ENCODE results near the gene PCNX3. TPM values are rescaled to one million over a fixed set of nuclear protein-coding genes. Genes with fewer than 3 reads are reported as not detected.

The PCNX3 gene
- total and polyA plus RNA-seq, 12 donors: 9.0 to 45.0 (median 33.4) TPM

DNA sequence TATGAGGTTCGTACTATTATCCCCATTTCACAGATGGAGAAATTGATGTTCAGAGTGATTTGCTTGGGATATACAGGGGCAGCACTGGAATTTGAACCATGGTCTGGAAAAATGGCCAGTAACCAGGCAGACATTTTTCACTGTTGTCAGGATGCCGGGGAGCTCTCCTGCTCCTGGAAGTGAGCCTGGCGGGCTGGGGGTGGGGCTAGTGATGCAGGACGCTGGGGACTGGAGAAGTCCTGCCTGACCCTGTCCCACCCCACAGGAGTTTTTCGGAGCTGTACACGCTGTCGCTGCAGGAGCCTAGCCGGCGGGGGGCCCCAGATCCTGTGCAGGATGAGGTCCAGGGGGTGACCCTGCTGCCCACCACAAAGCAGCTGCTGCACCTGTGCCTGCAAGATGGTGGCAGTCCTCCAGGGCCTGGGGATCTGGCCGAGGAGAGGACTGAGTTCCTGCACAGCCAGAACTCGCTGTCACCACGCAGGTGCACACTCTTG, 33.5 kb downstream of the PCNX3 start:
- Histone ChIP-seq H3K4me1 (replicated peaks in 1 of 2) (peaks cover 13 to 36% of the 10 kb centered on the region in 2 donors), H3K36me3 (replicated peaks in 1 of 2) (peaks cover 0 to 30% of the 10 kb centered on the region in 2 donors), H3K4me3 (no peak overlapping the region), H3K9me3 (replicated peaks in 1 of 3) (no peaks in the 10 kb centered on the region), H3K27ac (peak overlapping the region in 1 of 5 donors; percentile 44), H3K27me3 (no peaks in the 10 kb centered on the region)
- TF ChIP-seq, protein P1, sequence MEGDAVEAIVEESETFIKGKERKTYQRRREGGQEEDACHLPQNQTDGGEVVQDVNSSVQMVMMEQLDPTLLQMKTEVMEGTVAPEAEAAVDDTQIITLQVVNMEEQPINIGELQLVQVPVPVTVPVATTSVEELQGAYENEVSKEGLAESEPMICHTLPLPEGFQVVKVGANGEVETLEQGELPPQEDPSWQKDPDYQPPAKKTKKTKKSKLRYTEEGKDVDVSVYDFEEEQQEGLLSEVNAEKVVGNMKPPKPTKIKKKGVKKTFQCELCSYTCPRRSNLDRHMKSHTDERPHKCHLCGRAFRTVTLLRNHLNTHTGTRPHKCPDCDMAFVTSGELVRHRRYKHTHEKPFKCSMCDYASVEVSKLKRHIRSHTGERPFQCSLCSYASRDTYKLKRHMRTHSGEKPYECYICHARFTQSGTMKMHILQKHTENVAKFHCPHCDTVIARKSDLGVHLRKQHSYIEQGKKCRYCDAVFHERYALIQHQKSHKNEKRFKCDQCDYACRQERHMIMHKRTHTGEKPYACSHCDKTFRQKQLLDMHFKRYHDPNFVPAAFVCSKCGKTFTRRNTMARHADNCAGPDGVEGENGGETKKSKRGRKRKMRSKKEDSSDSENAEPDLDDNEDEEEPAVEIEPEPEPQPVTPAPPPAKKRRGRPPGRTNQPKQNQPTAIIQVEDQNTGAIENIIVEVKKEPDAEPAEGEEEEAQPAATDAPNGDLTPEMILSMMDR (IDR thresholded peaks at IDR 0.05): no peak
- DNase-seq: peak in 4 of 7 donors; percentile 56 to 62 (median 58)
- intact Hi-C loops (cut with DNase I): no loop called here
- WGBS, 4 donors: 57 to 77% (median 65%) methylated on average over 2 to 12 of the region's 12 CpGs

DNA sequence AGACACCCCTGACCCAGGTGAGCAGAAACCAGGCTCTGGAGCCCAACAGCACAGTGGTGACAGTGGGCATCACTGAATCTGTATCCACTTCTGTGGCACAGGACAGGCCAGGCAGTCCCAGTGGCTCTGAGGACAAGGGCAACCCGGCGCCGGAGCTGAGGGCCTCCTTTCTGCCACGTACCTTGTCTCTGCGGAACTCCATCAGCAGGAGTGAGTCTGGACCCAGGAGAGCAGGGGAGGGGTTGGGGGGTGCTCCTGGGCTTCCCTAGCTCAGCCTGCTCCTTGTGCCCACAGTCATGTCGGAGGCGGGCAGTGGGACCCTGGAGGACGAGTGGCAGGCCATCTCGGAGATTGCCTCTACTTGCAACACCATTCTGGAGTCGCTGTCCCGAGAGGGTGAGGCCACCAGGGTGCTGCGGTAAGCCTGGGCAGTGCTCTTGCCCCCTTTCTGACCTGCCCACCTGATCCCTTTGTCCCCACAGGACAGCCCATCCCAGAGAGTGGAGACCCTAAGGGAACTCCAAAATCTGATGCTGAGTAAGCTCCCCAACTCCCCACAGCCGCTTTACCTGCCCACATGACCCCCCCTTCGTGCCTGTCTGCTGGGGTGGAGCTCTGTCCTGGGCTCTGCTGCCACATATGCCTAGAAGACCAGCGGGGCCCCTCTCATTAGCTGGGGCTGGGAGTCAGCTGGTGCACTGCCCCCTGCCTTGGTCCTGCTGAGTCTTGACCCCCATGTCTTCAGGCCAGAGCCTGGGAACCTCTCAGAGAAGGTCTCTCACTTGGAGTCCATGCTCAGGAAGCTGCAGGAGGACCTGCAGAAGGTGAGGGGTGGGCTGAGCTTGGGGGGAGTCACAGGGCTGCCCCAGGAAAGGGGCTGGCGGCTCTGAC, 34.3 kb downstream of the PCNX3 start:
- 86 to 100% (median 90%) methylated on average over 6 to 16 of the region's 16 CpGs for WGBS, 4 donors
- peak in 2 of 7 donors; percentile 19 to 36 for DNase-seq
- H3K27ac ChIP-seq: peak overlapping the region in 1 of 5 donors; percentile 96
- intact Hi-C loops (cut with DNase I): no loop called here
- no peak overlapping the region for H3K4me3 ChIP-seq
- H3K27me3 ChIP-seq: no peaks in the 10 kb centered on the region
- peaks cover 13 to 39% of the 10 kb centered on the region in 2 donors for H3K4me1 ChIP-seq (replicated peaks in 1 of 2)
- TF ChIP-seq, protein P1 (IDR thresholded peaks at IDR 0.05): no peak
- no peak for TF ChIP-seq POLR2A (IDR thresholded peaks at IDR 0.05)
- peaks cover 0 to 39% of the 10 kb centered on the region in 2 donors for H3K36me3 ChIP-seq (replicated peaks in 1 of 2)
- H3K9me3 ChIP-seq (replicated peaks in 1 of 3): no peaks in the 10 kb centered on the region

DNA sequence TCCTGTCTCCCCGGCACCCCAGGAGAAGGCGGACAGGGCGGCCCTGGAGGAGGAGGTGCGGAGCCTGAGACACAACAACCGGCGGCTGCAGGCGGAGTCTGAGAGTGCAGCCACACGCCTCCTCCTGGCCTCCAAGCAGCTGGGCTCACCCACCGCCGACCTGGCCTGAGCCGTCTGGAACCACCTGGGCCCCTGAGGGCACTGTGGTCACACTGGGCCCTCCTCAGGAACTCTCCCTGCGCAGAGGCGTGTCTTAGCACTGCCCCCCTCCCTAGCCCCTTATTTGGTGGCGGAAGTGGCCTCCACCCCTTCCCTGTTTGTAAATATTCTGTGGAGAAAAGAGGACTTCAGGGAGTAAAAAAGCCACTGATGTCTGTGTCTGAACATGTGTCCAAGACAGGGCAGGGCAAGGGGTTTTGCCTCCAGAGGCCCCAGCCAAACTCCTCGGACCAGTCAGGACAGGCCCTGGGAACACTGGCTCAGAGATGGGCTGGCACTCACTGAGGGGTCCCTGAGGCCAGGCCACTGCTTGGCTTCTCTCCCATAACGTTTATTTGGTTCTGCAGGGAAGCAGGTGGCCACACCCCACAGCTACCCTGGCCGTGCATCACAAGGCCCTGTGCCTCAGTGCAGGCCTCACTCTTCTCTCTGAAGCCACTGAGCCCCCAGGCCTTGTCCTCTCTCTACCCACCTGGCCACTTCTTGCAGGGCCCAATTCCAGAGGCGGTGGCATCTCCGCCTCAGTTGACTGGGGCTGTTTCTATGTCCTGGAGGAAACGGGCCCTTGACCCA, 35.2 kb downstream of the PCNX3 start:
- TF ChIP-seq POLR2A (IDR thresholded peaks at IDR 0.05): no peak
- TF ChIP-seq, protein P1 (IDR thresholded peaks at IDR 0.05): no peak
- DNase-seq: peak in 3 of 7 donors; percentile 13 to 26 (median 25)
- H3K36me3 ChIP-seq (replicated peaks in 1 of 2): peaks cover 0 to 47% of the 10 kb centered on the region in 2 donors
- H3K27ac ChIP-seq: peak overlapping the region in 3 of 5 donors; percentile 95 to 97 (median 96)
- H3K4me1 ChIP-seq (replicated peaks in 1 of 2): peaks cover 13 to 39% of the 10 kb centered on the region in 2 donors
- intact Hi-C loops (cut with DNase I): no loop called here
- H3K4me3 ChIP-seq: no peak overlapping the region
- no peaks in the 10 kb centered on the region for H3K9me3 ChIP-seq (replicated peaks in 1 of 3)
- H3K27me3 ChIP-seq: no peaks in the 10 kb centered on the region
- WGBS, 4 donors: 73 to 82% (median 80%) methylated on average over 13 to 20 of the region's 20 CpGs

DNA sequence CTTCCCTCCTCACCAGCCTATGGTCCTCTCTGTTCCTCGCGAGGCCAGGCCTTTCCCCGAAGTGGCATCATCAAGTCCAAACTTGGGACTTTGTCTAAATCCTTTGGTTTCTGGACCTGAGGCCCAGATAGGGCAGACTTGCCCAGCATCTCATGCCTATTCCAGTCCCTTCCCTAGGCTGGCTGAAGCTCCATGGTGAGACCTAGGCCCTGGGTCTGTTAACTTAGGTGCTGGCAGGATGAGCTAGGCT, 35.7 kb downstream of the PCNX3 start:
- peak in 2 of 7 donors; percentile 6 to 29 for DNase-seq
- H3K27ac ChIP-seq: peak overlapping the region; percentile 50 to 97 (median 96)
- H3K4me1 ChIP-seq (replicated peaks in 1 of 2): peaks cover 13 to 39% of the 10 kb centered on the region in 2 donors
- H3K27me3 ChIP-seq: no peaks in the 10 kb centered on the region
- WGBS, 4 donors: 86 to 95% (median 93%) methylated on average over 2 to 3 of the region's 3 CpGs
- intact Hi-C loops (cut with DNase I): no loop called here
- H3K36me3 ChIP-seq (replicated peaks in 1 of 2): peaks cover 0 to 52% of the 10 kb centered on the region in 2 donors
- H3K9me3 ChIP-seq (replicated peaks in 1 of 3): no peaks in the 10 kb centered on the region
- no peak for TF ChIP-seq POLR2A (IDR thresholded peaks at IDR 0.05)
- TF ChIP-seq, protein P1 (IDR thresholded peaks at IDR 0.05): no peak
- no peak overlapping the region for H3K4me3 ChIP-seq
